HG03025 (cell line): Measurements from ENCODE around the gene ANKRD40.
"Not testable (repeated sequence)": the region's sequence is repeated elsewhere in the genome, so short reads cannot be mapped to it uniquely, and the experiment has no call there.

ENCODE experiments used
- ATAC-seq: cut with Tn5 transposase; IDR thresholded peaks from one replicate; pipeline ENCODE4 v1.9.1; 2021; ENCODE audit warnings: mild to moderate bottlenecking, moderate library complexity; ENCODE audit not compliant: unreplicated experiment, low FRiP score

The ANKRD40 gene

GRCh38 chr17:50687200-50688066 lies 20.3 kb downstream of the ANKRD40 start:
- no peak for ATAC-seq

- no peak for ATAC-seq
Measured at GRCh38 chr17:50686494-50687199, 21.1 kb downstream of the ANKRD40 start.

GRCh38 chr17:50685691-50686493 lies 21.8 kb downstream of the ANKRD40 start:
- ATAC-seq: no peak

- no peak for ATAC-seq
Measured at GRCh38 chr17:50685334-50685665, 22.4 kb downstream of the ANKRD40 start.

GRCh38 chr17:50684612-50685333 lies 22.9 kb downstream of the ANKRD40 start:
- ATAC-seq: no peak

- ATAC-seq: no peak
Measured at GRCh38 chr17:50684288-50684611, 23.5 kb downstream of the ANKRD40 start.

- ATAC-seq: no peak
Measured at GRCh38 chr17:50683434-50684287, 24.1 kb downstream of the ANKRD40 start.

GRCh38 chr17:50682938-50683337 lies 24.8 kb downstream of the ANKRD40 start:
- no peak for ATAC-seq

GRCh38 chr17:50682441-50682840 lies 25.3 kb downstream of the ANKRD40 start:
- ATAC-seq: no peak

- no peak for ATAC-seq
Measured at GRCh38 chr17:50681263-50682200, 26.2 kb downstream of the ANKRD40 start.

GRCh38 chr17:50680543-50681262 lies 27.0 kb downstream of the ANKRD40 start:
- ATAC-seq: not testable (repeated sequence)

GRCh38 chr17:50680126-50680525 lies 27.6 kb downstream of the ANKRD40 start:
- no peak for ATAC-seq

GRCh38 chr17:50679008-50679544 lies 28.6 kb downstream of the ANKRD40 start:
- no peak for ATAC-seq

- no peak for ATAC-seq
Measured at GRCh38 chr17:50677851-50678375, 29.8 kb downstream of the ANKRD40 start.

GRCh38 chr17:50676065-50676975 lies 31.4 kb downstream of the ANKRD40 start:
- ATAC-seq: no peak

GRCh38 chr17:50675627-50676026 lies 32.1 kb downstream of the ANKRD40 start:
- no peak for ATAC-seq
